Measurements from ENCODE around the gene TPI1.

TPI1 gene

DNA sequence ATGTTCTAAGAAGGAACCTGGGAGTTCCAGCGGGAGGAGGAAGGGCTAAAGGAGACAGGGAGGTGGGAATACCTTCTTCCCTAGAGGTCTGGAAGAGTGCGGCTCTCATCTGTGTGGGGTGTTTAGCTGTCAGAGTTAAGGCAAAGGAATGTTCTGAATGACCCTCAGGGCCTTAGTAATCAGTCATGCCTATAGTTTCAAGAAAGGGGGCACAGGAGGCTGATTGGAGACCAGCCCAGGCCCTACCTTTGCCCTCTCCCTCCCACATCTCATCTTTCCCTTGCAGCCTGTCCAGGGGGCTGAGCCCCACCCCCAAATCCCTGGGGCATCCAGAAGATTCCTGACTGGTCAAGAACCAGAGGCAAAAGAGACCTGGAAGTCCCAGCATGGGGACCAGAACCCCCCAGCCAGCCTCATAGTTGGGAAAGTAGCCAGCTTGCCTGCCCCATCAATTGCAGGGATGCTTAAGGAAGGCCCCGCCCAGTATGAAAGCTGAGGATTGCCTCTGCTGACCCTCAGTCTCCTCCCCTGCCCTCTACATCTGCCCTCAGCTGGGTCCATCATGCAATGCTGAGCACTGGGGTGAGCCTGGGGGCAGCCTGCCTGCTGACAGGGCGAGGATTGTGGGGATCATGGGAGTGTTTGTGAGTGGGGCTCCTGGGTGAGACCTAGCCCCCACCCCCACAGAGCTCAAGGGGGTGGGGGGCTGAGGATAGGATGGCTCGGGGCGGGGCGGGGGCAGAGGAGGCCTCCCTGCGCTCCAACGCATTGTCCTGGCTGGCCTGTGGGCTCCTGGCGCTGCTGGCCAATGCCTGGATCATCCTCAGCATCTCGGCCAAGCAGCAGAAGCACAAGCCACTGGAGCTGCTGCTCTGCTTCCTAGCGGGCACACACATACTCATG lies 43.9 kb upstream of the TPI1 start:
- TF ChIP-seq FOXM1 (IDR thresholded peaks at IDR 0.05; ENCODE audit: borderline replicate concordance, low read depth) (no peak), YY1 (IDR thresholded peaks at IDR 0.05; ENCODE audit: low read depth) (no peak), EGR1 (IDR thresholded peaks at IDR 0.05) (no peak), TEAD4 (IDR thresholded peaks at IDR 0.05) (no peak), RAD21 (IDR thresholded peaks at IDR 0.05; ENCODE audit: low read depth) (no peak), CEBPB (IDR thresholded peaks at IDR 0.05) (no peak), ZBTB7A (IDR thresholded peaks at IDR 0.05; ENCODE audit: low read depth) (no peak), NFIC (IDR thresholded peaks at IDR 0.05) (no peak), EP300 (IDR thresholded peaks at IDR 0.05; ENCODE audit: borderline replicate concordance) (no peak), TAF1 (IDR thresholded peaks at IDR 0.05; ENCODE audit: low read depth) (no peak), TCF12 (IDR thresholded peaks at IDR 0.05; ENCODE audit: low read depth) (no peak), CREB1 (IDR thresholded peaks at IDR 0.05; ENCODE audit: low read depth) (no peak)
- TF ChIP-seq, protein P1, sequence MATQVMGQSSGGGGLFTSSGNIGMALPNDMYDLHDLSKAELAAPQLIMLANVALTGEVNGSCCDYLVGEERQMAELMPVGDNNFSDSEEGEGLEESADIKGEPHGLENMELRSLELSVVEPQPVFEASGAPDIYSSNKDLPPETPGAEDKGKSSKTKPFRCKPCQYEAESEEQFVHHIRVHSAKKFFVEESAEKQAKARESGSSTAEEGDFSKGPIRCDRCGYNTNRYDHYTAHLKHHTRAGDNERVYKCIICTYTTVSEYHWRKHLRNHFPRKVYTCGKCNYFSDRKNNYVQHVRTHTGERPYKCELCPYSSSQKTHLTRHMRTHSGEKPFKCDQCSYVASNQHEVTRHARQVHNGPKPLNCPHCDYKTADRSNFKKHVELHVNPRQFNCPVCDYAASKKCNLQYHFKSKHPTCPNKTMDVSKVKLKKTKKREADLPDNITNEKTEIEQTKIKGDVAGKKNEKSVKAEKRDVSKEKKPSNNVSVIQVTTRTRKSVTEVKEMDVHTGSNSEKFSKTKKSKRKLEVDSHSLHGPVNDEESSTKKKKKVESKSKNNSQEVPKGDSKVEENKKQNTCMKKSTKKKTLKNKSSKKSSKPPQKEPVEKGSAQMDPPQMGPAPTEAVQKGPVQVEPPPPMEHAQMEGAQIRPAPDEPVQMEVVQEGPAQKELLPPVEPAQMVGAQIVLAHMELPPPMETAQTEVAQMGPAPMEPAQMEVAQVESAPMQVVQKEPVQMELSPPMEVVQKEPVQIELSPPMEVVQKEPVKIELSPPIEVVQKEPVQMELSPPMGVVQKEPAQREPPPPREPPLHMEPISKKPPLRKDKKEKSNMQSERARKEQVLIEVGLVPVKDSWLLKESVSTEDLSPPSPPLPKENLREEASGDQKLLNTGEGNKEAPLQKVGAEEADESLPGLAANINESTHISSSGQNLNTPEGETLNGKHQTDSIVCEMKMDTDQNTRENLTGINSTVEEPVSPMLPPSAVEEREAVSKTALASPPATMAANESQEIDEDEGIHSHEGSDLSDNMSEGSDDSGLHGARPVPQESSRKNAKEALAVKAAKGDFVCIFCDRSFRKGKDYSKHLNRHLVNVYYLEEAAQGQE (IDR thresholded peaks at IDR 0.05; ENCODE audit: low read depth): no peak
- TF ChIP-seq, protein P2, sequence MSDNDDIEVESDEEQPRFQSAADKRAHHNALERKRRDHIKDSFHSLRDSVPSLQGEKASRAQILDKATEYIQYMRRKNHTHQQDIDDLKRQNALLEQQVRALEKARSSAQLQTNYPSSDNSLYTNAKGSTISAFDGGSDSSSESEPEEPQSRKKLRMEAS (IDR thresholded peaks at IDR 0.05): no peak
- TF ChIP-seq, protein P3, sequence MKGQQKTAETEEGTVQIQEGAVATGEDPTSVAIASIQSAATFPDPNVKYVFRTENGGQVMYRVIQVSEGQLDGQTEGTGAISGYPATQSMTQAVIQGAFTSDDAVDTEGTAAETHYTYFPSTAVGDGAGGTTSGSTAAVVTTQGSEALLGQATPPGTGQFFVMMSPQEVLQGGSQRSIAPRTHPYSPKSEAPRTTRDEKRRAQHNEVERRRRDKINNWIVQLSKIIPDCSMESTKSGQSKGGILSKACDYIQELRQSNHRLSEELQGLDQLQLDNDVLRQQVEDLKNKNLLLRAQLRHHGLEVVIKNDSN (IDR thresholded peaks at IDR 0.05): no peak

DNA sequence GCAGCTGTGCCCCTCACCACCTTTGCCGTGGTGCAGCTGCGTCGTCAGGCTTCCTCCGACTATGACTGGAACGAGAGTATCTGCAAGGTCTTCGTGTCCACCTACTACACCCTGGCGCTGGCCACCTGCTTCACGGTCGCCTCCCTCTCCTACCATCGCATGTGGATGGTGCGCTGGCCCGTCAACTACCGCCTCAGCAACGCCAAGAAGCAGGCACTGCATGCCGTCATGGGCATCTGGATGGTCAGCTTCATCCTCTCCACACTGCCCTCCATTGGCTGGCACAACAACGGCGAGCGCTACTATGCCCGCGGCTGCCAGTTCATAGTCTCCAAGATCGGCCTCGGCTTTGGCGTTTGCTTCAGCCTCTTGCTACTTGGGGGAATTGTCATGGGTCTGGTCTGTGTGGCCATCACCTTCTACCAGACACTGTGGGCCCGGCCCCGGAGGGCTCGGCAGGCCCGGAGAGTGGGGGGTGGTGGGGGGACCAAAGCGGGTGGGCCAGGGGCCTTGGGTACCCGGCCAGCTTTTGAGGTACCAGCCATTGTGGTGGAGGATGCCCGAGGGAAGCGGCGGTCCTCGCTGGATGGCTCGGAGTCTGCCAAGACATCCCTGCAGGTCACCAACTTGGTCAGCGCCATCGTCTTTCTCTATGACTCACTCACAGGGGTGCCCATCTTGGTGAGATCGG lies 43.1 kb upstream of the TPI1 start:
- no peak for TF ChIP-seq TAF1 (IDR thresholded peaks at IDR 0.05; ENCODE audit: low read depth)
- TF ChIP-seq NFIC (IDR thresholded peaks at IDR 0.05): no peak
- no peak for TF ChIP-seq ZBTB7A (IDR thresholded peaks at IDR 0.05; ENCODE audit: low read depth)
- TF ChIP-seq CEBPB (IDR thresholded peaks at IDR 0.05): no peak
- TF ChIP-seq, protein P3 (IDR thresholded peaks at IDR 0.05): no peak
- TF ChIP-seq EP300 (IDR thresholded peaks at IDR 0.05; ENCODE audit: borderline replicate concordance): no peak
- no peak for TF ChIP-seq TEAD4 (IDR thresholded peaks at IDR 0.05)
- TF ChIP-seq RAD21 (IDR thresholded peaks at IDR 0.05; ENCODE audit: low read depth): no peak
- no peak for TF ChIP-seq FOXM1 (IDR thresholded peaks at IDR 0.05; ENCODE audit: borderline replicate concordance, low read depth)
- TF ChIP-seq CREB1 (IDR thresholded peaks at IDR 0.05; ENCODE audit: low read depth): no peak
- TF ChIP-seq, protein P2 (IDR thresholded peaks at IDR 0.05): no peak
- TF ChIP-seq EGR1 (IDR thresholded peaks at IDR 0.05): no peak
- TF ChIP-seq, protein P1 (IDR thresholded peaks at IDR 0.05; ENCODE audit: low read depth): no peak
- TF ChIP-seq TCF12 (IDR thresholded peaks at IDR 0.05; ENCODE audit: low read depth): no peak
- no peak for TF ChIP-seq YY1 (IDR thresholded peaks at IDR 0.05; ENCODE audit: low read depth)

DNA sequence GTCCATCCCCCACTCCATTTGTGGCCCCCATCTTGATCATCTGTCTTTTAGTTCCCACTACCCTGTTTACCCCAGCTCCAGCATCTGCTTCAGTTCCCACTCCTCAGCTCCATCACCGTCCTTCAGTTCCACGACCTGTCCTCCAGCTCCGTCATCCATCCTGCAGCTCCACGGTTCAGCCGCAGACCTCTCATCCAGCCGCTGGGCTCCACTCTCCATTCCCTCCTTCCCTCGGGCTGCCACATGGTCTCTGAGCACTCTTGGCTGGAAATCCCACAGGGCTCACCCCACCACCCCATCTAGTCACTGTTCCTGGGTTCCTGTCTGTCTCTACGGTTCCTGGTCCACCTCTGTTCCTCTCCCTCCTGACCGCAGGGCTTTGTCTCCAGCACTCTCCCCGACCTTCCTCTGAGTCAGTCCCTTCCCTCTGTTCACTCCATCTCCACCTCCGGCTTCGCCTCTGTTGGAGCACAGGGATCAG lies 42.4 kb upstream of the TPI1 start:
- TF ChIP-seq ZBTB7A (IDR thresholded peaks at IDR 0.05; ENCODE audit: low read depth) (no peak), RAD21 (IDR thresholded peaks at IDR 0.05; ENCODE audit: low read depth) (no peak), TEAD4 (IDR thresholded peaks at IDR 0.05) (no peak), FOXM1 (IDR thresholded peaks at IDR 0.05; ENCODE audit: borderline replicate concordance, low read depth) (no peak), EGR1 (IDR thresholded peaks at IDR 0.05) (no peak), CREB1 (IDR thresholded peaks at IDR 0.05; ENCODE audit: low read depth) (no peak), NFIC (IDR thresholded peaks at IDR 0.05) (no peak)
- TF ChIP-seq, protein P2 (IDR thresholded peaks at IDR 0.05): no peak
- TF ChIP-seq, protein P1 (IDR thresholded peaks at IDR 0.05; ENCODE audit: low read depth): no peak
